Heart left ventricle (tissue), 13 donors: Measurements from ENCODE around the gene ANKRD28.

Experiments used
- CTCF ChIP-seq, 12 donors: fragments of 200-600 bp; sonication (generic) in 4 of 12; IDR thresholded peaks; one replicate each; pipeline versions ENCODE4 v1.5.0 to v1.8.0; 2018 to 2022; ENCODE audit warnings: antibody characterized with exemption in 12 of 12, mild to moderate bottlenecking in 5 of 12
- POLR2A ChIP-seq, 2 donors: fragments of 450-650 bp; IDR thresholded peaks; one replicate each; pipeline ENCODE4 v1.6.1; 2017; ENCODE audit warnings: antibody characterized with exemption in 2 of 2, mild to moderate bottlenecking in 2 of 2, moderate library complexity in 2 of 2
- donor health status: ischemic (EF 13 %, LVEDD 7.1; RV severe dilation, severe dysfunction).
- donor health status: DM: no; HTN: yes; CAD: no.
- donor health status: DM: no; HTN: no; CAD: no.
- donor health status: ischemic (EF 25% LVEDD 6.9; RV normal size, moderate dysfunction).
- donor health status: ischemic (EF 25% LVEDD 5.7; RV mildly dilated, moderate dysfunction).
- donor health status: ischemic (EF 35%, LVEDD 5.7; RV mildly dilated, moderate dysfunction).
- donor health status: nonischemic (EF 11% LVEDD 7.7; RV severe dilation, severe dysfunction).
- donor health status: DM: yes; HTN: yes; CAD: no.
- donor health status: PGD.
- donor health status: ischemic (EF 29% LVEDD 5.4; RV normal size, mild dysfunction).
- donor health status: nonischemic (EF 23%, LVEDD 6.1; RV moderate dilation, normal function).

GRCh38 chr3:15755780-15756179, 42.0 kb downstream of the ANKRD28 start:
- TF ChIP-seq CTCF (IDR thresholded peaks at IDR 0.05) (no peak), POLR2A (IDR thresholded peaks at IDR 0.05) (no peak)
